ENCODE results near the gene SORBS2.

SORBS2 gene

DNA sequence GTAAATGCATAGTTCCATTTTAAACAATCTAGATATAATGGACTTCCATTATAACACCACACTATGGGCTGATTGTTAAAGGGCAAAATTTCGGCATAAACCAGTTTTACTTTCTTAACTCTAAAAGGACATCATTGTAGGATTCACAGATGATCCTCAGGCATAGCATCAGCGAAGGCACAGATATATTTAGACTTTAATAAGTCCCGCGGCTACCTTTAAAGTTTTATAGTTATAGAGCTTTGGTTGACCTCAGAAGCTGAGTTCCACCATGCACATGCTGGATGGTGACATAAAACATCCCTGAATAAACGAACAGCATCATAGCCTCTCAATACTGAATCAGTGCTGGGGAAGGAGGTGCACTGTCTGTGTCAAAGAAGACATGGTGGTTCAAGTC lies 151.7 kb downstream of the SORBS2 start:
- DNase-seq, result no peak
- TF ChIP-seq CTCF (IDR thresholded peaks at IDR 0.05), result no peak
- H3K27ac Mint-ChIP-seq, result no peak overlapping the region
- H3K4me1 Mint-ChIP-seq, result peaks cover 26% of the 10 kb centered on the region
- peaks cover 5% of the 10 kb centered on the region for H3K36me3 Mint-ChIP-seq (ENCODE audit: low read depth)
- H3K9me3 Mint-ChIP-seq, result no peaks in the 10 kb centered on the region
- no peak overlapping the region for H3K4me3 Mint-ChIP-seq
- peaks cover 3% of the 10 kb centered on the region for H3K27me3 Mint-ChIP-seq (ENCODE audit: low read depth, poor library complexity)

DNA sequence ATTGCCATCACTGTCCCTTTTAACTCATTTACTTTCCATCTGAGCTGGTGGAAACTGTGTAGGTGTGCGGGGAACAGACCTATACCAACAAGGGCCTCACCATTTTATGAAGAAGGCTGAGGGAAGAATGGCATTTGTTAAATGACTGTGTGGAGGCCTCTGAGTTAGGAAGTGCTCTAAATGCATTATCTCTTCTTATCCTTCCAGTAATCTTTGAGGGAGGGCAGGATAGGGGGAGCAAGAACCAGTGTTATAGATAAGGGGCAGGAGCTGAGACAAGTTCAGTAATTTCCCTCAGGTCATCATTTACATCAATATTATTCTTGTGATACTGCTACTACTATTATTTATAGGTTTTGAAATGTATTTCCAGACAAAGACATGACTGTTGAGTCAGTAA lies 154.3 kb downstream of the SORBS2 start:
- H3K36me3 Mint-ChIP-seq (ENCODE audit: low read depth), result peaks cover 5% of the 10 kb centered on the region
- peaks cover 3% of the 10 kb centered on the region for H3K27me3 Mint-ChIP-seq (ENCODE audit: low read depth, poor library complexity)
- TF ChIP-seq CTCF (IDR thresholded peaks at IDR 0.05), result no peak
- no peak for DNase-seq
- no peak overlapping the region for H3K4me3 Mint-ChIP-seq
- H3K4me1 Mint-ChIP-seq, result peaks cover 32% of the 10 kb centered on the region
- no peaks in the 10 kb centered on the region for H3K9me3 Mint-ChIP-seq
- no peak overlapping the region for H3K27ac Mint-ChIP-seq

GRCh38 chr4:185657183-185657582 lies 154.8 kb downstream of the SORBS2 start:
- Mint-ChIP-seq H3K4me1 (peaks cover 35% of the 10 kb centered on the region), H3K36me3 (ENCODE audit: low read depth) (peaks cover 5% of the 10 kb centered on the region), H3K27ac (no peak overlapping the region), H3K4me3 (no peak overlapping the region), H3K27me3 (ENCODE audit: low read depth, poor library complexity) (peaks cover 3% of the 10 kb centered on the region), H3K9me3 (no peaks in the 10 kb centered on the region)
- no peak for TF ChIP-seq CTCF (IDR thresholded peaks at IDR 0.05)
- no peak for DNase-seq

DNA sequence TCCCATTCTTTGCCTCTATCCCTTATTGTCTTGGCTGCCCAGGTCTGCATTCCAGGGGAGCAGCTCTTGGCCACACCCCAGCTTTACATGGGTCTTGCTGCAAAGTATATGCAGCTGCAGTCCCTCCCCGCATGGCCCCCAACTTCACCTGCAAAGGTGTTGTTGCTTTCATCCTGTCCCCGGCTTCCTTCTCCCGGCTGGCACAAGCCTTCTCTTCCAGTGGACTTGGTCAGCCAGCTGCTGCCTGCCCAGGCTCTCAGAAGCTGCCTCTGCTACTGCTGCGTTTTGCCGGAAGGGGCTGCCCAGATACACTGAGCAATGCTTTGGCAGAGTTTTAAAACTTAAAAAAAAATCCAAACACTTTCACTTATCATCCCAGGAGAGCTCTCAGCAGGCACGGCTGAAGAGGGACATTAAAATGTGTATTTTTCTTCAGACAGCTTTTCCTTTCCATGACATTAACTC lies 155.5 kb downstream of the SORBS2 start:
- Mint-ChIP-seq H3K9me3 (no peaks in the 10 kb centered on the region), H3K4me1 (peaks cover 42% of the 10 kb centered on the region), H3K4me3 (no peak overlapping the region), H3K27me3 (ENCODE audit: low read depth, poor library complexity) (peaks cover 2% of the 10 kb centered on the region), H3K27ac (no peak overlapping the region), H3K36me3 (ENCODE audit: low read depth) (no peaks in the 10 kb centered on the region)
- no peak for TF ChIP-seq CTCF (IDR thresholded peaks at IDR 0.05)
- DNase-seq, result no peak

- H3K36me3 Mint-ChIP-seq (ENCODE audit: low read depth), result no peaks in the 10 kb centered on the region
- no peaks in the 10 kb centered on the region for H3K9me3 Mint-ChIP-seq
- no peak overlapping the region for H3K4me3 Mint-ChIP-seq
- peaks cover 44% of the 10 kb centered on the region for H3K4me1 Mint-ChIP-seq
- no peak for TF ChIP-seq CTCF (IDR thresholded peaks at IDR 0.05)
- peak overlapping the region; percentile 55 for H3K27ac Mint-ChIP-seq
- no peaks in the 10 kb centered on the region for H3K27me3 Mint-ChIP-seq (ENCODE audit: low read depth, poor library complexity)
- no peak for DNase-seq
Observed at GRCh38 chr4:185654965-185655554, 156.9 kb downstream of the SORBS2 start.

DNA sequence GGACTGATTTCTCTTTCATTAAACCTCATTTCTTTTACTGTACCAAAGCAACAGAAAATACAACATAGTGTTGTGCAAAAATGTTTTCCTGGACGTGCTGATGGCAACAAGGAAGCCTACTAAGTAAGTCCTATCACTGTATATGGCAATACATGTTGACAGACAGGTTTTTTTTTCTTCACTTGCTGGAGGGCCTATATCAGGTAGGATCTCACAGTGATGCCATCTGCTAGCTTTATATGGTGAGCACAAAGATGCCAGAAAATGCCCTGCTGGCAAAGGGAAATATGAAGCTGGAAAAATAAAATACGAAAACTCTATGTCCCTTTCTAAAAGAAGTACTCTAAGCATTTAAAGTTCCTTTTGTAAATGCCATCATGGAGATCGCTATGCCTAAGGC lies 157.7 kb downstream of the SORBS2 start:
- no peak for DNase-seq
- Mint-ChIP-seq H3K27ac (no peak overlapping the region), H3K4me1 (peaks cover 44% of the 10 kb centered on the region), H3K27me3 (ENCODE audit: low read depth, poor library complexity) (peaks cover 2% of the 10 kb centered on the region), H3K4me3 (no peak overlapping the region), H3K36me3 (ENCODE audit: low read depth) (no peaks in the 10 kb centered on the region), H3K9me3 (no peaks in the 10 kb centered on the region)
- no peak for TF ChIP-seq CTCF (IDR thresholded peaks at IDR 0.05)

Data from nephron progenitor cell (in vitro differentiated cells).